ENCODE results near the gene ZNF398.
A peak's percentile ranks its signal among the peaks of the same experiment; 100 is the strongest.
"Not testable (repeated sequence)": the region's sequence is repeated elsewhere in the genome, so short reads cannot be mapped to it uniquely, and the experiment has no call there.

The ZNF398 gene

GRCh38 chr7:149141893-149142292 is 5.4 kb upstream of the ZNF398 start:
- TF ChIP-seq ZNF48 (tag by site-specific recombination; IDR thresholded peaks at IDR 0.05) (no peak), ZNF623 (tag by site-specific recombination; IDR thresholded peaks at IDR 0.05) (no peak), ZNF169 (tag by site-specific recombination; IDR thresholded peaks at IDR 0.05) (no peak), ZNF777 (tag by site-specific recombination; IDR thresholded peaks at IDR 0.05; ENCODE audit: borderline replicate concordance) (no peak), ZNF148 (tag by site-specific recombination; IDR thresholded peaks at IDR 0.05; ENCODE audit: borderline replicate concordance) (no peak)
- Histone ChIP-seq H3K27ac (ENCODE audit: extremely low read depth, low read depth, low read length) (no peak overlapping the region), H3K4me3 (ENCODE audit: low read depth, low read length) (no peak overlapping the region), H3K4me1 (ENCODE audit: control insufficient read depth, insufficient read depth, low read length) (no peaks in the 10 kb centered on the region), H3K9me3 (ENCODE audit: control insufficient read depth, insufficient read depth, low read depth, low read length) (no peaks in the 10 kb centered on the region), H3K36me3 (ENCODE audit: control insufficient read depth in 2 of 2, insufficient read depth in 1 of 2, low read length in 2 of 2) (peaks cover 0 to 3% of the 10 kb centered on the region in 2 experiments; a peak in 1 of 3 replicates)
- ChIA-PET CTCF (interaction anchor here (1.1 kb wide), 1 partner anchor 54 kb away, joined by 4 read pairs; the partner anchor contains the start of gene ZNF282), POLR2A (no interaction called here)

- POLR2A ChIA-PET: interaction anchor here (1.2 kb wide), 1 partner anchor 19 kb away, joined by 4 read pairs; the partner anchor contains the start of gene ZNF425
- H3K9me3 ChIP-seq (ENCODE audit: control insufficient read depth, insufficient read depth, low read depth, low read length); H3K27ac ChIP-seq (ENCODE audit: extremely low read depth, low read depth, low read length); H3K4me1 ChIP-seq (ENCODE audit: control insufficient read depth, insufficient read depth, low read length); H3K36me3 ChIP-seq (ENCODE audit: control insufficient read depth in 2 of 2, insufficient read depth in 1 of 2, low read length in 2 of 2); H3K4me3 ChIP-seq (ENCODE audit: low read depth, low read length): not testable (repeated sequence)
- CTCF ChIA-PET: interaction anchor here (0.6 kb wide), 1 partner anchor 46 kb away, joined by 3 read pairs; no protein-coding TSS in a partner anchor
- TF ChIP-seq ZNF335 (tag by site-specific recombination; conservative IDR thresholded peaks at IDR 0.05): peak; percentile 58
- TF ChIP-seq SP3 (tag by site-specific recombination; IDR thresholded peaks at IDR 0.05): peak; percentile 14; the same call in 1 of the 2 replicates
- TF ChIP-seq KLF7 (tag by site-specific recombination; IDR thresholded peaks at IDR 0.05; ENCODE audit: borderline replicate concordance): peak; percentile 73
- peak; percentile 38; the same call in 1 of the 2 replicates for TF ChIP-seq ZNF2 (tag by site-specific recombination; IDR thresholded peaks at IDR 0.05)
- TF ChIP-seq ZNF366 (tag by site-specific recombination; conservative IDR thresholded peaks at IDR 0.05): peak; percentile 40; the same call in 1 of the 2 replicates
- TF ChIP-seq PRDM6 (tag by site-specific recombination; IDR thresholded peaks at IDR 0.05): 0 out of 2 replicates have a peak, but pooled peaks have one; percentile 25
- peak; percentile 65 for TF ChIP-seq ZBTB17 (tag by site-specific recombination; IDR thresholded peaks at IDR 0.05)
- 0 out of 2 replicates have a peak, but pooled peaks have one; percentile 5 for TF ChIP-seq PRDM1 (tag by site-specific recombination; IDR thresholded peaks at IDR 0.05)
- peak; percentile 76 for TF ChIP-seq GLIS1 (tag by site-specific recombination; IDR thresholded peaks at IDR 0.05)
- TF ChIP-seq PATZ1 (tag by site-specific recombination; IDR thresholded peaks at IDR 0.05): peak; percentile 59
- peak; percentile 60; the same call in 1 of the 2 replicates for TF ChIP-seq SP7 (tag by site-specific recombination; IDR thresholded peaks at IDR 0.05)
- peak; percentile 71 for TF ChIP-seq OSR2 (tag by site-specific recombination; IDR thresholded peaks at IDR 0.05)
- 0 out of 2 replicates have a peak, but pooled peaks have one; percentile 17 for TF ChIP-seq GLIS2 (tag by site-specific recombination; IDR thresholded peaks at IDR 0.05)
- TF ChIP-seq SCRT2 (tag by site-specific recombination; IDR thresholded peaks at IDR 0.05): peak; percentile 70
- TF ChIP-seq ZFHX2 (tag by site-specific recombination; conservative IDR thresholded peaks at IDR 0.05): peak; percentile 83
- peak; percentile 50 for TF ChIP-seq ZIC2 (tag by site-specific recombination; IDR thresholded peaks at IDR 0.05)
- TF ChIP-seq ZFP37 (tag by site-specific recombination; IDR thresholded peaks at IDR 0.05): 0 out of 2 replicates have a peak, but pooled peaks have one; percentile 47
- TF ChIP-seq ZNF362 (tag by site-specific recombination; IDR thresholded peaks at IDR 0.05): peak; percentile 89
- TF ChIP-seq EGR2 (tag by site-specific recombination; IDR thresholded peaks at IDR 0.05; ENCODE audit: low read depth): peak; percentile 88
Measured at GRCh38 chr7:149144436-149144922, 2.8 kb upstream of the ZNF398 start.

All from HEK293 (cell line).